NCI-H146 (cell line): ENCODE data around the gene HCAR3.

Experiments used
- DNase-seq: peaks from one replicate; lab custom pipeline; 2025; lab: John Stamatoyannopoulos, UW

The HCAR3 gene

DNA sequence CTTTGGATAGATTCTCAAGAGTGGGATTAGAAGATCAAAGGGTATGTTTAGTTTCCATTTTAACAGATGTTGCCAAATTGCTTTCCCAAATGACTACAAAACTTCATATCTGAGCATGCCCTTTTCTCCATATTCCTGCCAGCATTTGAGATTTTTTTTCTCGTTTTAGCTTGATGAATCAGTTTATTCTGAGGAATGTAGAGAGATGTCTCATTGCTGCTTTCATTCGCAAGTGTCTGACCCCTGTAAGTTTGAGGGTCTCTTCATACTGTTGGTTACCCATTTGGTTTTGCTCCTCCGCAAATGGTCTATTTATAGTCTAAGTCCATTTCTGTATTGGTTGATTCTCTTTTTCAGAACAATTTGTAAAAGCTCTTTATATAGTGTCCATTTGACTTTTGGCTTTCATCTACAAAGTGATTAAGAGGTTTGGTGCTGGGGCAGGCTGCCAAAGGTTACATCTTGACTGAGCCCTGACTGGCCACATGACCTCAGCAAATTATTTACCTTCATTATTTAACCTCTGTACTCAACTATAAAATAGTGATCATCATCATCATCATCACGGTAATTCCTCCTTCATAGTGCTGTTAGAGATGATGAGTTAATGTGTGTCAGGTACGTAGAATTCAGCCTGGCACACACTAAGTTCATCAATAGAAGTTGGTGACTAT lies 47.1 kb downstream of the HCAR3 start:
- DNase-seq: no peak

DNA sequence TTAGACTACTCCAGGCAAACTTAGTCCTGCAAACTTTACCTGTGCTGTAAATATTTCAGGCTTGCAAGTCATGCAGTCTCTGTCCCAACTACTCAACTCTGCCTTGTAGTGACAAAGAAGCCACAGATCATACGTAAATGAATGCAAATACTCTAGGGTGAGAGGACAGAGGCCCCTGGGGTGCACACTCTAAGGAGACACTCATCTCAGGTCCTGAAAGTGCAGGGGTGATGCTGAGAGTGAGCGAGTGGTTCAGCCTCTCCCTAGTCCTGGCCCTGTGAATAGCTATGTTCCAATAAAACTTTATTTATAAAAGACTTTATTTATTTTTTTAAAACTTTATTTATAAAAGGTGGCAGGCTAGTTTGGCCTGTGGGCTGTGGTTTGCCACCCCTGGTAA lies 48.3 kb downstream of the HCAR3 start:
- DNase-seq: no peak

DNA sequence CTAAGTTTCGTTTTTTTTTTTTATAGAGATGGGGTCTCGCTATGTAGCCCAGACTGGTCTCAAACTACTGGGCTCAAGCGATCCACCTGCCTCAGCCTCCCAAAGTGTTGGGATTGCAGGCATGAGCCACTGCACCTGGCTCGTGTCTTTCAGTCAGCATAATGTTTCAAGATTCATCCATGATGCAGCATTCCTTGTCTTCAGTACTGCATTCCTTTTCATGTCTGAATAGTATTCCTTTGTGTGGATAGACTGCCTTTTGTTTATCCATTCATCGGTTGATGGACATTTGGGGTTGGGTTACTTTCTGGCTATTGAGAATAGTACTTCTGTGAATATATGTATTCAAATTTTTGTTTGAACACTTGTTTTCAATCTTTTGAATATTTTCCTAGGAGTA lies 50.9 kb downstream of the HCAR3 start:
- no peak for DNase-seq

DNA sequence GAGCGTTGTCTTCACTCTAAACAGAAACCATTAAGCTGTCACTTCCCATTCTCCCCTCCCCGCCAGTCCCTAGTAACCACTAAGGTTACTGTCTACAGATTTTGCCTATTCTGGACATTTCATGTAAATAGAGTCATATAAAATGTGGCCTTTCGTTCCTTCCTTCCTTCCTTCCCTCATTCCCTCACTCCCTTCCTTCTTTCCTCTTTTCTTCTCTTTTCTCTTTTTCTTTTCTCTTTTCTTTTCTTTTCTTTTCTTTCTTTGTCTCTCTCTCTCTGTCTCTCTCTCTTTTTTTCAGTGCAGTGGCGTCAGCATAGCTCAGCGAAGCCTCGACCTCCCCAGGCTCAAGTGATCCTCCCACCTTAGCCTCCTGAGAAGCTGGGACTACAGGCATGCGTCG lies 51.3 kb downstream of the HCAR3 start:
- DNase-seq: no peak
